GM23248 (cell line): ENCODE data around the gene VRK1. TPM values are rescaled to one million over a fixed set of nuclear protein-coding genes. Genes with fewer than 3 reads are reported as not detected.

ENCODE experiments used
- DNase-seq: peaks from one replicate; pipeline ENCODE4 v3.0.0-alpha.2; 2015
- H2AFZ ChIP-seq: fragments of 200-600 bp; sonication (generic); 2 replicates; pipeline ENCODE4 v1.6.1; 2016; ENCODE audit warnings: antibody characterized with exemption
- H3F3A ChIP-seq: fragments of 200-600 bp; sonication (generic); 2 replicates; pipeline ENCODE4 v1.6.1; 2016; ENCODE audit warnings: mild to moderate bottlenecking, antibody characterized with exemption, mixed run types; ENCODE audit not compliant: insufficient read depth
- H3K27ac ChIP-seq: fragments of 200-600 bp; sonication (generic); 2 replicates; pipeline ENCODE4 v1.5.1; 2016; ENCODE audit warnings: mild to moderate bottlenecking
- H3K27me3 ChIP-seq: fragments of 200-600 bp; sonication (generic); replicated peaks from 2 replicates; pipeline ENCODE4 v1.6.1; 2016; ENCODE audit warnings: mild to moderate bottlenecking; ENCODE audit not compliant: insufficient read depth
- H3K36me3 ChIP-seq: fragments of 200-600 bp; sonication (generic); 2 replicates; pipeline ENCODE4 v1.6.1; 2016; ENCODE audit warnings: low read depth, mild to moderate bottlenecking
- H3K4me1 ChIP-seq: fragments of 200-600 bp; sonication (generic); 2 replicates; pipeline ENCODE4 v1.6.1; 2016; ENCODE audit warnings: mild to moderate bottlenecking; ENCODE audit not compliant: insufficient read depth
- H3K4me2 ChIP-seq: fragments of 200-600 bp; sonication (generic); one replicate; pipeline ENCODE4 v1.6.1; 2016; ENCODE audit warnings: mild to moderate bottlenecking; ENCODE audit not compliant: unreplicated experiment
- H3K4me3 ChIP-seq: fragments of 200-600 bp; sonication (generic); 2 replicates; pipeline ENCODE4 v1.5.1; 2016; ENCODE audit warnings: mild to moderate bottlenecking
- H3K79me2 ChIP-seq: fragments of 200-600 bp; sonication (generic); 2 replicates; pipeline ENCODE4 v1.6.1; 2016; ENCODE audit warnings: mild to moderate bottlenecking; ENCODE audit not compliant: insufficient read depth
- H3K9ac ChIP-seq: fragments of 200-600 bp; sonication (generic); 2 replicates; pipeline ENCODE4 v1.6.1; 2016; ENCODE audit warnings: mild to moderate bottlenecking
- H3K9me2 ChIP-seq: fragments of 200-600 bp; sonication (generic); 2 replicates; pipeline ENCODE4 v1.6.1; 2016; ENCODE audit warnings: mixed run types, mild to moderate bottlenecking, moderate library complexity; ENCODE audit not compliant: insufficient read depth
- H3K9me3 ChIP-seq: fragments of 200-600 bp; sonication (generic); one replicate; pipeline ENCODE4 v1.6.1; 2017; ENCODE audit warnings: low read depth
- H4K20me1 ChIP-seq: fragments of 200-600 bp; sonication (generic); 2 replicates; pipeline ENCODE4 v1.6.0; 2016; ENCODE audit not compliant: insufficient read depth
- EZH2 ChIP-seq: fragments of 200-600 bp; sonication (generic); IDR thresholded peaks from 2 replicates; pipeline ENCODE4 v1.6.1; 2018; ENCODE audit warnings: antibody characterized with exemption, mild to moderate bottlenecking; ENCODE audit not compliant: insufficient read depth, poor library complexity, severe bottlenecking
- EZH2phosphoT487 ChIP-seq: fragments of 200-600 bp; sonication (generic); IDR thresholded peaks from 2 replicates; pipeline ENCODE4 v1.6.1; 2018; ENCODE audit warnings: antibody characterized with exemption, moderate library complexity, mild to moderate bottlenecking, low read depth; ENCODE audit not compliant: insufficient read depth
- WGBS, 2 experiments: methylation state at CpG; one replicate each; pipeline ENCODE4 v1.1.6; 2015 to 2017; ENCODE audit warnings: low lambda C conversion rate in 2 of 2, low coverage in 1 of 2; ENCODE audit errors: missing lambda C conversion rate in 2 of 2; 5-methylcytosine and 5-hydroxymethylcytosine counted together
- in situ Hi-C: fragments of 300-500 bp; cut with MboI; formaldehyde crosslinking; loops from 2 replicates; pipeline ENCODE4 v1.15.0; 2020
- polyA plus RNA-seq: library from polyadenylated mRNA; unstranded; fragments of >200 nt; fragmentation: Nextera tagmentation; extraction: Ambion mirVana; gene quantifications from 2 replicates; pipeline ENCODE4 v1.2.1, GENCODE V29; 2016
- total RNA-seq: library from RNA; depleted of rRNA; stranded (reverse); fragments of >200 nt; shearing (Covaris generic); gene quantifications from 2 replicates; pipeline ENCODE4 v1.2.3, GENCODE V29; 2014

The VRK1 gene
- total and polyA plus RNA-seq, 2 experiments from 2014 or later: 17.3 to 19.1 TPM

- no peak overlapping the region for H3K4me3 ChIP-seq
- no peaks in the 10 kb centered on the region for H3K79me2 ChIP-seq
- H3K36me3 ChIP-seq: no peaks in the 10 kb centered on the region
- no peaks in the 10 kb centered on the region for H3K27me3 ChIP-seq
- no peak overlapping the region for H2AFZ ChIP-seq
- H3F3A ChIP-seq: no peaks in the 10 kb centered on the region
- no peaks in the 10 kb centered on the region for H4K20me1 ChIP-seq
- H3K4me1 ChIP-seq: no peaks in the 10 kb centered on the region
- 14 to 17% methylated on average over 6 of the region's 6 CpGs for WGBS, 2 experiments
- in situ Hi-C loops: no loop called here
- H3K27ac ChIP-seq: no peak overlapping the region
- no peak overlapping the region for H3K9ac ChIP-seq
- H3K9me2 ChIP-seq: no peaks in the 10 kb centered on the region
- TF ChIP-seq EZH2 (no peak), EZH2phosphoT487 (no peak)
- DNase-seq: no peak
- H3K9me3 ChIP-seq: no peaks in the 10 kb centered on the region
- H3K4me2 ChIP-seq: no peak overlapping the region
These were observed 114.4 kb downstream of the VRK1 start for GRCh38 chr14:96911499-96912149.

- no peak for DNase-seq
- H3K4me2 ChIP-seq: no peak overlapping the region
These were observed 117.5 kb downstream of the VRK1 start for GRCh38 chr14:96914571-96915128.

DNA sequence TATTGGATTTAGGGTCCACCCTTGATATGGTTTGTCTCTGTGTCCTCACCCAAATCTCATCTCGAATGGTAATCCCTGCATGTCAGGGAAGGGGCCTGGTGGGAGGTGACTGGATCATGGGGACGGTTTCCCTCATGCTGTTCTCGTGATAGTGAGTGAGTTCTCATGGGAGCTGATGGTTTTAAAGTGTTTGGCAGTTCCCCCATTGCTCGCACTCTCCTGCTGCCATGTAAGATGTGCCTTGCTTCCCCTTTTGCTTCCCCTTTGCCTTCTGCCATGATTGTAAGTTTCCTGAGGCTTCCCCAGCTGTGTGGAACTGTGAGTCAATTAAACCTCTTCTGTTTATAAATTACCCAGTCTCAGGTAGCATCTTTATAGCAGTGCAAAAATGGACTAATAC, 118.3 kb downstream of the VRK1 start:
- H3K4me3 ChIP-seq: no peak overlapping the region
- H3K9me3 ChIP-seq: no peaks in the 10 kb centered on the region
- no peak overlapping the region for H2AFZ ChIP-seq
- H4K20me1 ChIP-seq: no peaks in the 10 kb centered on the region
- 90 to 92% methylated on average over 4 of the region's 4 CpGs for WGBS, 2 experiments
- no peaks in the 10 kb centered on the region for H3K4me1 ChIP-seq
- no peaks in the 10 kb centered on the region for H3K79me2 ChIP-seq
- no peaks in the 10 kb centered on the region for H3K27me3 ChIP-seq
- no peaks in the 10 kb centered on the region for H3F3A ChIP-seq
- no peak for TF ChIP-seq EZH2phosphoT487
- no peak for TF ChIP-seq EZH2
- DNase-seq: no peak
- in situ Hi-C loops: no loop called here
- no peak overlapping the region for H3K9ac ChIP-seq
- H3K4me2 ChIP-seq: no peak overlapping the region
- H3K36me3 ChIP-seq: no peaks in the 10 kb centered on the region
- H3K9me2 ChIP-seq: no peaks in the 10 kb centered on the region
- no peak overlapping the region for H3K27ac ChIP-seq

More at GRCh38 chr14:96914571-96915128, 117.5 kb downstream of the VRK1 start:
- Histone ChIP-seq H3K79me2 (no peaks in the 10 kb centered on the region), H3F3A (no peaks in the 10 kb centered on the region), H3K4me1 (no peaks in the 10 kb centered on the region), H3K9me3 (no peaks in the 10 kb centered on the region), H3K36me3 (no peaks in the 10 kb centered on the region), H3K9ac (no peak overlapping the region), H2AFZ (no peak overlapping the region), H3K27me3 (no peaks in the 10 kb centered on the region), H3K9me2 (no peaks in the 10 kb centered on the region), H3K27ac (no peak overlapping the region), H3K4me3 (no peak overlapping the region), H4K20me1 (no peaks in the 10 kb centered on the region)
- in situ Hi-C loops: no loop called here
- 25 to 26% methylated on average over 5 of the region's 5 CpGs for WGBS, 2 experiments
- no peak for TF ChIP-seq EZH2phosphoT487
- TF ChIP-seq EZH2: no peak

DNA sequence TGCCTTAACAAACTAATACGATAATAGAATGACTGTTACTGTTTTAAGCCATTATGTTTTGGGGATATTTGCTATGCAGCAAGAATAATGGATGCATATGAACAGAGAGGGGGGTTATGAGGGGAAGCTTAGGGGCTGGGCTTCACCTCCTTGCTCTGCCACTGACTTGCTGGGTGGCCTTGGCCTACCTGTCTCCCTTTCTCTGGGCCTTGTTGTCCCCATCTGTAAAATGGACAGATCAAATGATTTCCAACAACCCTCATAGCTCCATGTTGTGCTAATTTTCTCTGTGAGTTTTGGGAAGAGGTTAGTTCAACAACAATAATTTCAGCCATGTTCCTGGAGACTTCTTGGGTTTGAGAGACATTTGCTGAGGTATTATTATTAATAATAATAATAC, 119.6 kb downstream of the VRK1 start:
- H3K36me3 ChIP-seq: no peaks in the 10 kb centered on the region
- no peaks in the 10 kb centered on the region for H3K9me2 ChIP-seq
- no peaks in the 10 kb centered on the region for H3F3A ChIP-seq
- H4K20me1 ChIP-seq: no peaks in the 10 kb centered on the region
- no peak overlapping the region for H3K27ac ChIP-seq
- no peak overlapping the region for H3K9ac ChIP-seq
- H3K79me2 ChIP-seq: no peaks in the 10 kb centered on the region
- H2AFZ ChIP-seq: no peak overlapping the region
- DNase-seq: no peak
- no peaks in the 10 kb centered on the region for H3K9me3 ChIP-seq
- in situ Hi-C loops: no loop called here
- H3K4me3 ChIP-seq: no peak overlapping the region
- 94 to 100% methylated on average over 1 of the region's 1 CpG for WGBS, 2 experiments
- no peaks in the 10 kb centered on the region for H3K4me1 ChIP-seq
- no peaks in the 10 kb centered on the region for H3K27me3 ChIP-seq
- TF ChIP-seq EZH2 (no peak), EZH2phosphoT487 (no peak)
- H3K4me2 ChIP-seq: no peak overlapping the region
